Small intestine (tissue), 16 donors: Measurements from ENCODE around the gene OR51F1. TPM values are rescaled to one million over a fixed set of nuclear protein-coding genes. Genes with fewer than 3 reads are reported as not detected.
"Not testable (repeated sequence)": the region's sequence is repeated elsewhere in the genome, so short reads cannot be mapped to it uniquely, and the experiment has no call there.

Experiments used
- DNase-seq, 2 donors: peaks; one replicate each; pipeline versions ENCODE4 v3.0.0 to v3.0.0-alpha.2; 2013
- FAIRE-seq: peaks from 2 replicates; lab custom pipeline; 2012; peaks lifted over from hg19 to GRCh38; lab: Jason Lieb, UNC
- H3K27ac ChIP-seq, 3 donors: one replicate each; pipeline ENCODE4 v1.5.1; 2013; ENCODE audit warnings: low read length in 2 of 3, mild to moderate bottlenecking in 2 of 3, control low read depth in 1 of 3, inconsistent platforms in 1 of 3, low read depth in 1 of 3, moderate library complexity in 1 of 3
- H3K27me3 ChIP-seq, 3 donors: one replicate each; pipeline ENCODE4 v1.6.1; 2013; ENCODE audit warnings: low read length in 3 of 3, inconsistent platforms in 1 of 3; ENCODE audit not compliant: control insufficient read depth in 3 of 3, insufficient read depth in 3 of 3
- H3K36me3 ChIP-seq, 3 donors: one replicate each; pipeline ENCODE4 v1.6.1; 2013; ENCODE audit warnings: low read length in 3 of 3, inconsistent platforms in 1 of 3, low read depth in 1 of 3, mild to moderate bottlenecking in 1 of 3, moderate library complexity in 1 of 3; ENCODE audit not compliant: control insufficient read depth in 3 of 3, insufficient read depth in 2 of 3
- H3K4me1 ChIP-seq, 3 donors: one replicate each; pipeline ENCODE4 v1.6.1; 2013; ENCODE audit warnings: low read length in 2 of 3, inconsistent platforms in 1 of 3, low read depth in 1 of 3, mild to moderate bottlenecking in 1 of 3, moderate library complexity in 1 of 3; ENCODE audit not compliant: control insufficient read depth in 3 of 3, insufficient read depth in 2 of 3
- H3K4me3 ChIP-seq, 3 donors: one replicate each; pipeline ENCODE4 v1.5.1; 2013; ENCODE audit warnings: low read length in 3 of 3, control low read depth in 1 of 3, inconsistent platforms in 1 of 3, low read depth in 1 of 3, mild to moderate bottlenecking in 1 of 3, moderate library complexity in 1 of 3
- H3K9me3 ChIP-seq, 2 donors: one replicate each; pipeline ENCODE4 v1.6.1; 2013; ENCODE audit warnings: low read depth in 1 of 2, low read length in 1 of 2; ENCODE audit not compliant: control insufficient read depth in 2 of 2, insufficient read depth in 1 of 2
- WGBS, 3 donors: extraction: QIAGEN DNeasy Blood & Tissue Kit; methylation state at CpG; one replicate each; pipeline ENCODE4 v1.1.7; 2013; 5-methylcytosine and 5-hydroxymethylcytosine counted together
- long read RNA-seq, 10 donors: transcript quantifications; one replicate each; lab custom pipeline, GENCODE V29; 2026
- polyA plus RNA-seq, 4 donors: library from polyadenylated mRNA; stranded (reverse) in 3 of 4; unstranded in 1 of 4; fragments of 200-250 nt in 3 of 4; fragments of 120-200 nt in 1 of 4; gene quantifications; one replicate each; pipeline versions ENCODE4 v1.2.1 to v1.2.3, GENCODE V29; 2013
- donor health status: healthy with polysubstance abuse.
- donor health status: control.
- donor health status: control.
- donor health status: Bipolar disorder and iron deficiency.
- donor health status: healthy.

OR51F1 gene
- not detected for polyA plus RNA-seq
- long read RNA-seq, donor 1, result 0 reads
- long read RNA-seq, donor 2, result 0 reads
- long read RNA-seq, donor 3, result 0 reads
- long read RNA-seq, donor 4, result 0 reads
- long read RNA-seq, donor 5, result 0 reads
- long read RNA-seq, donor 6, result 0 reads
- long read RNA-seq, donor 7, result 0 reads
- long read RNA-seq, donor 8, result 0 reads
- long read RNA-seq, donor 9, result 0 reads
- long read RNA-seq, donor 10, result 0 reads

- no peak for DNase-seq
- H3K27ac ChIP-seq, result no peak within 1 kb of the TSS
- 95 to 100% (median 97%) methylated on average over 1 of the region's 1 CpG for WGBS, 3 donors
- H3K9me3 ChIP-seq, result no peaks in the 10 kb centered on the region
- no peaks in the 10 kb centered on the region for H3K4me1 ChIP-seq
- H3K4me3 ChIP-seq, result no peak within 1 kb of the TSS
- no peak for FAIRE-seq
- no peaks in the 10 kb centered on the region for H3K36me3 ChIP-seq
- H3K27me3 ChIP-seq, result no peaks in the 10 kb centered on the region
Measured at GRCh38 chr11:4769838-4770237, at the start of gene OR51F1. Gene OR51F1 (minus strand): TSS chr11:4769938. CDS start chr11:4769938, 0 bp downstream.

- FAIRE-seq (no peak), DNase-seq (no peak)
- no peaks in the 10 kb centered on the region for H3K36me3 ChIP-seq
- 86 to 90% (median 87%) methylated on average over 2 of the region's 2 CpGs for WGBS, 3 donors
- no peaks in the 10 kb centered on the region for H3K4me1 ChIP-seq
- H3K27me3 ChIP-seq, result no peaks in the 10 kb centered on the region
- H3K9me3 ChIP-seq, result no peaks in the 10 kb centered on the region
- H3K4me3 ChIP-seq, result no peak overlapping the region
- H3K27ac ChIP-seq, result no peak overlapping the region
Measured at GRCh38 chr11:4809246-4809645, 39.5 kb upstream of the OR51F1 start.

GRCh38 chr11:4808476-4808875 is 38.7 kb upstream of the OR51F1 start:
- no peaks in the 10 kb centered on the region for H3K27me3 ChIP-seq
- no peaks in the 10 kb centered on the region for H3K4me1 ChIP-seq
- H3K27ac ChIP-seq, result no peak overlapping the region
- no peak for DNase-seq
- H3K4me3 ChIP-seq, result no peak overlapping the region
- H3K9me3 ChIP-seq, result no peaks in the 10 kb centered on the region
- no peak for FAIRE-seq
- no peaks in the 10 kb centered on the region for H3K36me3 ChIP-seq
- 65 to 85% (median 69%) methylated on average over 1 of the region's 1 CpG for WGBS, 3 donors

GRCh38 chr11:4804280-4804679 is 34.5 kb upstream of the OR51F1 start, which contains the start of gene OR52R1:
Gene OR52R1 (minus strand): TSS chr11:4804380. CDS start chr11:4804380, 0 bp downstream.
- Histone ChIP-seq H3K36me3 (no peaks in the 10 kb centered on the region), H3K4me3 (no peak within 1 kb of the TSS), H3K27ac (no peak within 1 kb of the TSS), H3K9me3 (no peaks in the 10 kb centered on the region), H3K27me3 (no peaks in the 10 kb centered on the region), H3K4me1 (no peaks in the 10 kb centered on the region)
- FAIRE-seq (no peak), DNase-seq (no peak)
- 70 to 86% (median 82%) methylated on average over 3 of the region's 3 CpGs for whole genome bisulfite sequencing, 3 donors

- H3K4me1 ChIP-seq, DNase-seq, H3K9me3 ChIP-seq, FAIRE-seq, H3K27ac ChIP-seq, H3K4me3 ChIP-seq, H3K36me3 ChIP-seq, H3K27me3 ChIP-seq: not testable (repeated sequence)
- 74 to 94% (median 75%) methylated on average over 4 to 5 of the region's 5 CpGs for WGBS, 3 donors
Measured at GRCh38 chr11:4801316-4801715, 31.6 kb upstream of the OR51F1 start.

- Histone ChIP-seq H3K4me3 (no peak overlapping the region), H3K4me1 (no peaks in the 10 kb centered on the region), H3K36me3 (no peaks in the 10 kb centered on the region), H3K27me3 (no peaks in the 10 kb centered on the region), H3K27ac (no peak overlapping the region), H3K9me3 (no peaks in the 10 kb centered on the region)
- WGBS, 3 donors, result 52 to 63% (median 56%) methylated on average over 6 of the region's 6 CpGs
- no peak for FAIRE-seq
- DNase-seq, result no peak
Measured at GRCh38 chr11:4798427-4799183, 28.9 kb upstream of the OR51F1 start.

GRCh38 chr11:4797206-4797605 is 27.5 kb upstream of the OR51F1 start:
- no peak overlapping the region for H3K27ac ChIP-seq
- H3K36me3 ChIP-seq, result no peaks in the 10 kb centered on the region

GRCh38 chr11:4782454-4782853 is 12.7 kb upstream of the OR51F1 start:
- Histone ChIP-seq H3K4me1 (no peaks in the 10 kb centered on the region), H3K27me3 (no peaks in the 10 kb centered on the region), H3K36me3 (no peaks in the 10 kb centered on the region), H3K27ac (no peak overlapping the region), H3K4me3 (no peak overlapping the region), H3K9me3 (peaks cover 0 to 12% of the 10 kb centered on the region in 2 donors)
- 55 to 67% (median 60%) methylated on average over 1 of the region's 1 CpG for WGBS, 3 donors
- no peak for DNase-seq
- no peak for FAIRE-seq

More at GRCh38 chr11:4797206-4797605, 27.5 kb upstream of the OR51F1 start:
- DNase-seq (no peak), FAIRE-seq (no peak)
- H3K27me3 ChIP-seq, result no peaks in the 10 kb centered on the region
- no peak overlapping the region for H3K4me3 ChIP-seq
- 5 to 25% (median 23%) methylated on average over 1 to 2 of the region's 2 CpGs for WGBS, 3 donors
- H3K4me1 ChIP-seq, result no peaks in the 10 kb centered on the region
- H3K9me3 ChIP-seq, result no peaks in the 10 kb centered on the region
